Mammary epithelial cell (primary cell): ENCODE measurements around the gene NHS.

ENCODE experiments used
- CTCF ChIP-seq, 2 donors: IDR thresholded peaks in 1 of 2; conservative IDR thresholded peaks in 1 of 2; 2 replicates each; pipeline ENCODE4 v1.5.1; 2011 to 2012; ENCODE audit warnings: inconsistent platforms in 2 of 2, low read length in 2 of 2, mild to moderate bottlenecking in 2 of 2, control low read depth in 1 of 2, low read depth in 1 of 2; ENCODE audit not compliant: insufficient read depth in 1 of 2; ENCODE audit errors: extremely low read depth in 1 of 2
- EZH2 ChIP-seq: IDR thresholded peaks from 2 replicates; pipeline ENCODE4 v1.6.1; 2012; ENCODE audit warnings: low read length, inconsistent platforms, borderline replicate concordance

DNA sequence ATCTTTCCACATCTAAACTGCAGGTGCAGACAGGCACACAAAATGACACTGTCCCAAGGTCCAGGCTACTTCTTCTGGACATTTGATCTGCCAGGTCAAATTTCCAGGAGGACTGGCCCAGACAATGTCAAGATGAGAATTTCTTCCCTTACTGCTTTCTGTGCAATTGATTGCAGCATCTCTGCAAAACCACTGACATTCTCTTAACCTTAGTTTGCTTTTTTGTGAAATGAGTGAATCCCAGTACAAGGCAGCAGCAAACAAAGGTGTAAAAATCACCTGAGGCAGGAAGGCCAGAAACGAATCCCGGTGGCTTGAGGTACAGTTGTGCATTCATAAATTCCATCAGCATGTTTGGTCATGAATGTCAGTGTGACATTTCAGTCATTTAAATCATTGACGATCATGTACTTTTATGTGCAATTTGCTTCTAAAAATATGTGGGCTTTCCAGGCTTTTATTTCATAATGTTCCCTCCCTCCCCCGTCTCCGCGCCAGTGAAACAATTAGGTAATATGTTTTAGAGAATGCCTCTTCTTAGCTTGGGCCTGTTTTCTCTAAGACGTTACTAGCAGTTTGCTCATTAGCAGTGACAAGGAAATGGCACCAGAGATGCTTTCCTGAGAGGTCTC is 39.1 kb downstream of the NHS start:
- TF ChIP-seq CTCF (conservative IDR thresholded peaks at IDR 0.05 in 1 of 2, IDR thresholded peaks at IDR 0.05 in 1 of 2; ENCODE audit: extremely low read depth in 1 of 2, insufficient read depth in 1 of 2, low read depth in 1 of 2, low read length in 2 of 2) = no peak
- TF ChIP-seq EZH2 = no peak
